HG02763 (cell line): ENCODE data around the gene SPATA31E1.
"Not testable (repeated sequence)": the region's sequence is repeated elsewhere in the genome, so short reads cannot be mapped to it uniquely, and the experiment has no call there.

Experiments used
- ATAC-seq: cut with Tn5 transposase; IDR thresholded peaks from one replicate; pipeline ENCODE4 v1.9.1; 2021; ENCODE audit warnings: mild to moderate bottlenecking, moderate library complexity; ENCODE audit not compliant: unreplicated experiment

Gene SPATA31E1

GRCh38 chr9:87919013-87919412 is 36.3 kb downstream of the SPATA31E1 start:
- not testable (repeated sequence) for ATAC-seq

DNA sequence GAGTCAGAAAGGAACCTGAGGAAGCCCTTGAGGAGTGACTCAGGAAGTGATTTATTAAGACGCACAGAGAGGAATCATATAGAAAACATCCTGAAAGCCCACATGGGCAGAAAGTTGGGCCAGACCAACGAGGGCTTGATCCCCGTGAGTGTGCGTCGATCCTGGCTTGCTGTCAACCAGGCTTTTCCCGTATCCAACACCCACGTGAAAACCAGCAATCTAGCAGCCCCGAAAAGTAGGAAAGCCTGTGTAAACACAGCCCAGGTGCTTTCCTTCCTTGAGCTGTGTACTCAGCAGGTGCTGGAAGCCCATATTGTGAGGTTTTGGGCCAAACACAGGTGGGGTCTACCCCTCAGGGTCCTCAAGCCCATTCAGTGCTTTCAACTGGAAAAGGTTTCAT is 38.9 kb downstream of the SPATA31E1 start:
- ATAC-seq, result not testable (repeated sequence)

DNA sequence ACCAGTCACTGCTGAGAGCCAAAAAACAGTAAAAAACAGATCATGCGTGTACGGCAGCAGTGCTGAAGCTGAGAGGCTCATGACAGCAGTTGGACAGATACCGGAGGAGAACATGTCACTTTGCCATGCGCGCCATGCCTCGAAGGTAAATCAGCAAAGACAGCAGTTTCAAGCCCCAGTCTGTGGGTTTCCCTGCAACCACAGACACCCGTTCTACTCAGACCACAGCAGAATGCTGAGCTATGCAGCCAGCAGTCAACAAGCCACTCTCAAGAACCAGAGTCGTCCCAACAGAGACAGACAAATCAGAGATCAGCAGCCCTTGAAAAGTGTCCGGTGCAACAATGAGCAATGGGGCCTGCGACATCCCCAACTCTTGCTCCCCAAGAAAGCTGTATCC is 40.3 kb downstream of the SPATA31E1 start:
- not testable (repeated sequence) for ATAC-seq

GRCh38 chr9:87924851-87925250 is 42.2 kb downstream of the SPATA31E1 start:
- not testable (repeated sequence) for ATAC-seq

DNA sequence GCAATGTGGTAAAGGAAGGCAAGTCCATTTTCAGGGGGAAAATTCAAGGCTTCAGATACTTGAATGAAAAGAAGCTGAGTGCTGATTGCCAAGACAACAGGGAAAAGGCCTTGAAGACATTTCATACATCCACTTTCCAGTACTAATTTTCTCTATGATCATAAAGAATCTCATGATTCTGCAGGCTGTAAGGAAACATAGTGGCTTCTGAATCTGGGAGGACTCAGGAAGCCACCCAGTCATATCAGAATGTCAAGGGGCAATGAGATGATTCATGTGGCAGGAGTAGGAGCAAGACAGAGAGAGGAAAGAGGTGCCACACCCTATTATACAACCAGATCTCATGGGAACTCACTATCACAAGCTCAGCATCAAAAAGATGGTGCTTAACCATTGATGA is 46.5 kb downstream of the SPATA31E1 start:
- not testable (repeated sequence) for ATAC-seq

DNA sequence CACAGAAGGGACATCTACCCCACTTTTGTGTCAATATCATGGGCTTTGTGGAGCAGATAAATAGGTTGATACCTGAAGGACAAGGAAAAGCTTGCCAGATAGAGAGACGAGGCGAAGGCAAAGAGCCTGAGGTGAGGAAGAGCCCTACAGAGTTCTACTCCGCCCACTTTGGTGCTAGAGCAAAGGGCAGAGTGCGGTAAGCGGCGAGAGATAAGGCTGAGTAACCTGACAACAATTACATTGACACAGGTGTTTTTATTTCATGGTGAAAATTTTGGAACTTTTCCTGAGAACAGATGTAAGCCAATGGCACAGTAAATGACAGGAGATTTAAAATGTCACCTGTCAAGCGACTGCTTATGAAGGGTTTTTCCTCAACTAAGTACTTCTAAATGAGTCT is 51.8 kb downstream of the SPATA31E1 start:
- ATAC-seq, result not testable (repeated sequence)

- not testable (repeated sequence) for ATAC-seq
These were observed 54.7 kb downstream of the SPATA31E1 start for GRCh38 chr9:87937352-87937751.

DNA sequence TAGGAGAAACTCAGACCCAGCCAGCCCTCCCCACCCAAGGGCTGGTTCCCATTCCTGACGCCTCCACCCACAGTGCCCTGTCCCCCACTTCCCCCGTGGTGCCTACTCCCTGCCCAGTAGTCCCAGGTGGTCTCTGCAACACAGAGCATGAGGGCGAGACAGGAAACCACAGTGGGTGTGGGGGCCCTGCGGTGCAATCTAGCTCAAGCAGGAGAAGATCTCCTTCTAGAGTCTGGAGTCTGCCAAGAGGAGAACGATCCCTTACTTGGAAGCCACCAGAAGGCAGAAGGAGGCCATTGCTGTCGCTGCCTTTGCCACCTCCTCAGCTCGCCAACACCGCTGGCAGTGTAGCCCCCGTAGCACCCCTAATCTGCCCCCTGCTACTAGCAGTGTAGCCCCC is 55.2 kb downstream of the SPATA31E1 start:
- ATAC-seq, result not testable (repeated sequence)

DNA sequence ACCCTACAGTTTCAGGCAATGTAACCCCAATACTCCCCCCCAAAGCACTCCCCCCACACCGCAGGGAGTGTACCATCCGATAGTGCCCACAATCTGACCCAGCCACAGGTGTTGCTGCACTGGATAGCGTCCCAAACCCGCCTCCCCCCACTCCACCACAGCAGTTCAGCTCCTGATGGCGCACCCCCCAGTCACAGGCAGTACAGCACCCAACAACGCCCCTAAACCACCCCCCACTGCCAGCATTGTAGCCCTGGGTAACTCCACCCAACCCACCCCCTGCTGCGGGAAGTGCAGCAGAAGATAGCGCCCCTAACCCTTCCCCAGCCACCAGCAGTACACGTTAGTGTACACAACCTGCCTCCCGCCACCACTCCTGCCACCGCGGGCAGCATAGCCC is 55.7 kb downstream of the SPATA31E1 start:
- not testable (repeated sequence) for ATAC-seq
